Measurements from ENCODE around the gene TBCD.
"Not testable (repeated sequence)": the region's sequence is repeated elsewhere in the genome, so short reads cannot be mapped to it uniquely, and the experiment has no call there.

Gene TBCD

GRCh38 chr17:82979718-82980117 lies 227.9 kb downstream of the TBCD start:
- Histone ChIP-seq H3K4me3 (no peak overlapping the region), H3K27ac (no peak overlapping the region)
- DNase-seq (ENCODE audit: low spot score), result no peak
- TF ChIP-seq, protein P1, sequence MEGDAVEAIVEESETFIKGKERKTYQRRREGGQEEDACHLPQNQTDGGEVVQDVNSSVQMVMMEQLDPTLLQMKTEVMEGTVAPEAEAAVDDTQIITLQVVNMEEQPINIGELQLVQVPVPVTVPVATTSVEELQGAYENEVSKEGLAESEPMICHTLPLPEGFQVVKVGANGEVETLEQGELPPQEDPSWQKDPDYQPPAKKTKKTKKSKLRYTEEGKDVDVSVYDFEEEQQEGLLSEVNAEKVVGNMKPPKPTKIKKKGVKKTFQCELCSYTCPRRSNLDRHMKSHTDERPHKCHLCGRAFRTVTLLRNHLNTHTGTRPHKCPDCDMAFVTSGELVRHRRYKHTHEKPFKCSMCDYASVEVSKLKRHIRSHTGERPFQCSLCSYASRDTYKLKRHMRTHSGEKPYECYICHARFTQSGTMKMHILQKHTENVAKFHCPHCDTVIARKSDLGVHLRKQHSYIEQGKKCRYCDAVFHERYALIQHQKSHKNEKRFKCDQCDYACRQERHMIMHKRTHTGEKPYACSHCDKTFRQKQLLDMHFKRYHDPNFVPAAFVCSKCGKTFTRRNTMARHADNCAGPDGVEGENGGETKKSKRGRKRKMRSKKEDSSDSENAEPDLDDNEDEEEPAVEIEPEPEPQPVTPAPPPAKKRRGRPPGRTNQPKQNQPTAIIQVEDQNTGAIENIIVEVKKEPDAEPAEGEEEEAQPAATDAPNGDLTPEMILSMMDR (IDR thresholded peaks at IDR 0.05), result no peak

DNA sequence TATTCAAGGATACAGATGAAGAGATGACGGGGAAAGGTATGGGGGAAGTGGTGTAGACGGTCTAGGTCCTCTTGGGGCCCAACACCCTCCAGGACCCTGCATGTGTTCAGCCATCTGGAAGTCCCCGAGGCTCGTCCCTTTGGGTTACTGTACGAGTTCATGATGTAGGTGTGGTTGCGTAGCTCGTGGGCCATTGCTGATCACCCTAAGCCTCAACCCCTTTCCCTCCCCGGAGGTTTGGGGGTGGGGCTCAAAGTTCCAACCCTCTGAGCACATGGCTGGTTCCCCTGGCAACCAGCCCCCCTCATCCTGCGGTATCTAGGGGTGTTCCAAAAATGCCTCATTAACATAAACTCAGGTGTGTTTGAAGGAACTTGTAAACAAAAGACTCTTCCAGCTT lies 228.8 kb downstream of the TBCD start:
- TF ChIP-seq, protein P1 (IDR thresholded peaks at IDR 0.05), result no peak
- Histone ChIP-seq H3K27ac (no peak overlapping the region), H3K4me3 (no peak overlapping the region)
- no peak for DNase-seq (ENCODE audit: low spot score)

GRCh38 chr17:82981141-82981730 lies 229.4 kb downstream of the TBCD start:
- TF ChIP-seq, protein P1 (IDR thresholded peaks at IDR 0.05), result no peak
- DNase-seq (ENCODE audit: low spot score), result no peak
- H3K4me3 ChIP-seq, result no peak overlapping the region
- no peak overlapping the region for H3K27ac ChIP-seq

GRCh38 chr17:82983510-82984248 lies 231.8 kb downstream of the TBCD start:
- no peak for DNase-seq (ENCODE audit: low spot score)
- TF ChIP-seq, protein P1 (IDR thresholded peaks at IDR 0.05), result no peak

DNA sequence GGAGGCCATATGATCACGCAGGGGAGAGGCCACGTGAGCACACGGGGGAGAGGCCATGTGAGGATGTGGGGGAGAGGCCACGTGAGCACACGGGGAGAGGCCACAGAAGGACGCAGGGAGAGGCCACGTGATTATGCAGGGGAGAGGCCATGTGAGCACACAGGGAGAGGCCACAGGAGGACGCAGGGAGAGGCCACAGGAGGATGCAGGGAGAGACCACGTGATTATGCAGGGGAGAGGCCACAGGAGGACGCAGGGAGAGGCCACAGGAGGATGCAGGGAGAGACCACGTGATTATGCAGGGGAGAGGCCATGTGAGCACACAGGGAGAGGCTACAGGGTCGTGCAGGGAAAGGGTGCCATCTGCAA lies 232.4 kb downstream of the TBCD start:
- DNase-seq (ENCODE audit: low spot score); H3K27ac ChIP-seq; H3K4me3 ChIP-seq: not testable (repeated sequence)

More at GRCh38 chr17:82983510-82984248, 231.8 kb downstream of the TBCD start:
- H3K27ac ChIP-seq, result no peak overlapping the region
- no peak overlapping the region for H3K4me3 ChIP-seq

DNA sequence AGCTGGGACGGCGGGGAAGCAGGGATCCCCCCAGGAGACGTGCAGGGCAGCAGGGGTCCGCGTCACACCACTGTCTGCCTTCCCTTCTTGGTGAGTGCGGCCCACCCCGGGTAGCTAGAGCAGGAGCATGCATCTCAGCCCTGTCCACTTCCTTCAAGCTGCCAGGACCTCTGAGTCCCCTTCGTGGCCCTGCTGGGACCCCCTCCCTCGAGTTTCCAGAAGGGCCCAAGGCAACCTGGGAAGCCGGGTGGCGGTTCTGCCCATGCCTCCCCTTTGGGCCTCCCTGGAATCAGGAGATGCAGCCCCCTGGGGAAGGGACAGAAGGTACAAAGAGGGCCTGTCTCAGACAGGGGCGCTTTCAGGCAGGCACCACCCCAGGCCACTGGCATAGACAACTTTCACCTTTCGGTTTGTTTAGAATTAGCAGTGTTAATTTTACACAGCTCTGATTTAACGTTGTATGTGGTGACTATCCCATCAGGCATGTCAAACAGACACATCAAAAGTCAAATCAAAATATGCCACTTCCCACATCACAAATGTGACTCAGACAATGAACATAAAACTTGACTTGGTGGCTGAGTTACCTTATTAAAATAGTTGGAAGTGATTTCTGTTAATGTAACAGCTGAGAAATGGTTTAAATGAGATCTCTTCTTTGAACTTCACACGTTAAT lies 233.0 kb downstream of the TBCD start:
- Histone ChIP-seq H3K4me3 (no peak overlapping the region), H3K27ac (no peak overlapping the region)
- DNase-seq (ENCODE audit: low spot score), result no peak
- TF ChIP-seq, protein P1 (IDR thresholded peaks at IDR 0.05), result no peak

DNA sequence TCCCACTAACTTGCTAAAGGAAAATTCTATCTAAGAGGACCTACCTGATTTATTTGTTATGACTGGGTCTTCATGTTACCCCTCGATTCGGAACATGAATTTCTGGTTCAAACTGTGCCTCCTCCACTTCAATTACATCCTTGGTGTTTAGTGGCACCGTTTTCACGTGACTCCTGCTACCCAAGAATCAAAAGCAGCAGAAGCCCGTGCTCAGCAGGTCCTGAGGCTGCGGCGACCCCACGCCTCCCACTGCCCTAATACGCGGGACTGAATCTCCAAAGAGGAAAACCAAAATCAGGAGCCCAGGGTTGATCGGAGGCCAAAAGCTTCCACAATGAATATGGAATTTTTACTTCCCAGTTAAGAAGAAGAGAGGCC lies 233.6 kb downstream of the TBCD start:
- Histone ChIP-seq H3K4me3 (no peak overlapping the region), H3K27ac (no peak overlapping the region)
- TF ChIP-seq, protein P1 (IDR thresholded peaks at IDR 0.05), result no peak
- DNase-seq (ENCODE audit: low spot score), result no peak
